Measurements from ENCODE around the gene RPL22L1. TPM values are rescaled to one million over a fixed set of nuclear protein-coding genes. Genes with fewer than 3 reads are reported as not detected.
"Not testable (repeated sequence)": the region's sequence is repeated elsewhere in the genome, so short reads cannot be mapped to it uniquely, and the experiment has no call there.

The RPL22L1 gene
- total RNA-seq, 4 donors from 2014 or later, result 27.5 to 65.2 (median 29.0) TPM

- DNase-seq, result no peak
- H3K4me3 ChIP-seq, result no peak overlapping the region
- H3K36me3 ChIP-seq, result no peaks in the 10 kb centered on the region
- no peaks in the 10 kb centered on the region for H3K27me3 ChIP-seq
- no peak overlapping the region for H3K27ac ChIP-seq
- no peaks in the 10 kb centered on the region for H3K9me3 ChIP-seq
- H3K4me1 ChIP-seq, result peaks cover 0 to 11% (median 0%) of the 10 kb centered on the region in 4 donors
- TF ChIP-seq POLR2A (IDR thresholded peaks at IDR 0.05), result no peak
Measured at GRCh38 chr3:170903123-170903522, 33.1 kb upstream of the RPL22L1 start.

GRCh38 chr3:170899455-170899854, 29.5 kb upstream of the RPL22L1 start:
- no peak for TF ChIP-seq CTCF (IDR thresholded peaks at IDR 0.05)
- no peak for TF ChIP-seq POLR2A (IDR thresholded peaks at IDR 0.05)
- H3K9me3 ChIP-seq, result no peaks in the 10 kb centered on the region
- no peak for DNase-seq
- no peaks in the 10 kb centered on the region for H3K4me1 ChIP-seq
- no peak overlapping the region for H3K27ac ChIP-seq
- no peaks in the 10 kb centered on the region for H3K27me3 ChIP-seq
- no peaks in the 10 kb centered on the region for H3K36me3 ChIP-seq
- no peak overlapping the region for H3K4me3 ChIP-seq

- H3K36me3 ChIP-seq, result no peaks in the 10 kb centered on the region
- H3K27me3 ChIP-seq, result no peaks in the 10 kb centered on the region
- H3K4me1 ChIP-seq, result no peaks in the 10 kb centered on the region
- H3K9me3 ChIP-seq, result no peaks in the 10 kb centered on the region
- TF ChIP-seq POLR2A (IDR thresholded peaks at IDR 0.05) (no peak), CTCF (IDR thresholded peaks at IDR 0.05) (no peak)
- H3K27ac ChIP-seq, result no peak overlapping the region
- no peak for DNase-seq
- no peak overlapping the region for H3K4me3 ChIP-seq
Measured at GRCh38 chr3:170897978-170898377, 28.0 kb upstream of the RPL22L1 start.

GRCh38 chr3:170897199-170897598, 27.2 kb upstream of the RPL22L1 start:
- H3K4me3 ChIP-seq, H3K27ac ChIP-seq, H3K36me3 ChIP-seq, H3K9me3 ChIP-seq, H3K4me1 ChIP-seq, DNase-seq, H3K27me3 ChIP-seq: not testable (repeated sequence)

- TF ChIP-seq POLR2A (IDR thresholded peaks at IDR 0.05), result no peak
- TF ChIP-seq CTCF (IDR thresholded peaks at IDR 0.05), result no peak
Measured at GRCh38 chr3:170896781-170897180, 26.8 kb upstream of the RPL22L1 start.

GRCh38 chr3:170896333-170896732, 26.3 kb upstream of the RPL22L1 start:
- not testable (repeated sequence) for H3K27me3 ChIP-seq, H3K9me3 ChIP-seq, H3K4me1 ChIP-seq, H3K27ac ChIP-seq, H3K36me3 ChIP-seq, H3K4me3 ChIP-seq, DNase-seq

More at GRCh38 chr3:170896781-170897180, 26.8 kb upstream of the RPL22L1 start:
- no peaks in the 10 kb centered on the region for H3K36me3 ChIP-seq
- no peak overlapping the region for H3K27ac ChIP-seq
- no peaks in the 10 kb centered on the region for H3K9me3 ChIP-seq
- H3K27me3 ChIP-seq, result no peaks in the 10 kb centered on the region
- no peaks in the 10 kb centered on the region for H3K4me1 ChIP-seq
- H3K4me3 ChIP-seq, result no peak overlapping the region
- peak in 1 of 3 donors; percentile 57 for DNase-seq

GRCh38 chr3:170893895-170894294, 23.9 kb upstream of the RPL22L1 start:
- Histone ChIP-seq H3K36me3 (no peaks in the 10 kb centered on the region), H3K4me3 (no peak overlapping the region), H3K27me3 (no peaks in the 10 kb centered on the region), H3K4me1 (no peaks in the 10 kb centered on the region), H3K27ac (no peak overlapping the region), H3K9me3 (no peaks in the 10 kb centered on the region)
- TF ChIP-seq POLR2A (IDR thresholded peaks at IDR 0.05) (no peak), CTCF (IDR thresholded peaks at IDR 0.05) (no peak)
- no peak for DNase-seq

All from Peyer's patch (tissue), 4 donors.